ENCODE results near the gene EGFL8.
"Not testable (repeated sequence)": the region's sequence is repeated elsewhere in the genome, so short reads cannot be mapped to it uniquely, and the experiment has no call there.

The EGFL8 gene

GRCh38 chr6:32164295-32164694 is at the start of gene EGFL8:
EGFL8 (plus strand) TSS chr6:32164595; CDS start chr6:32166166, 1,571 bp downstream.
- no peak for DNase-seq (ENCODE audit: low read depth)

GRCh38 chr6:32114796-32115195 is 49.6 kb upstream of the EGFL8 start:
- DNase-seq (ENCODE audit: low read depth) = no peak

- DNase-seq (ENCODE audit: low read depth) = no peak
Observed at GRCh38 chr6:32115623-32116022, 48.8 kb upstream of the EGFL8 start.

GRCh38 chr6:32116674-32117073 is 47.7 kb upstream of the EGFL8 start:
- DNase-seq (ENCODE audit: low read depth) = no peak

- no peak for DNase-seq (ENCODE audit: low read depth)
Observed at GRCh38 chr6:32117461-32117860, 46.9 kb upstream of the EGFL8 start.

GRCh38 chr6:32118782-32119628 is 45.4 kb upstream of the EGFL8 start:
- peak; percentile 86 for DNase-seq (ENCODE audit: low read depth)

GRCh38 chr6:32120573-32121059 is 43.8 kb upstream of the EGFL8 start:
- DNase-seq (ENCODE audit: low read depth) = no peak

GRCh38 chr6:32123681-32124080 is 40.7 kb upstream of the EGFL8 start:
- no peak for DNase-seq (ENCODE audit: low read depth)

- DNase-seq (ENCODE audit: low read depth) = no peak
Observed at GRCh38 chr6:32126880-32127279, 37.5 kb upstream of the EGFL8 start.

- DNase-seq (ENCODE audit: low read depth) = no peak
Observed at GRCh38 chr6:32127409-32127716, 37.0 kb upstream of the EGFL8 start.

- DNase-seq (ENCODE audit: low read depth) = peak; percentile 100
Observed at GRCh38 chr6:32127717-32128592, 36.4 kb upstream of the EGFL8 start, which contains the start of gene ATF6B. ATF6B (minus strand) TSS chr6:32128246; CDS start chr6:32128207, 39 bp downstream.

- DNase-seq (ENCODE audit: low read depth) = no peak
Observed at GRCh38 chr6:32128751-32129296, 35.6 kb upstream of the EGFL8 start.

- DNase-seq (ENCODE audit: low read depth) = no peak
Observed at GRCh38 chr6:32129297-32130088, 34.9 kb upstream of the EGFL8 start.

- no peak for DNase-seq (ENCODE audit: low read depth)
Observed at GRCh38 chr6:32131439-32131948, 32.9 kb upstream of the EGFL8 start.

- DNase-seq (ENCODE audit: low read depth) = no peak
Observed at GRCh38 chr6:32132110-32132509, 32.3 kb upstream of the EGFL8 start.

GRCh38 chr6:32133786-32134185 is 30.6 kb upstream of the EGFL8 start:
- DNase-seq (ENCODE audit: low read depth) = no peak

GRCh38 chr6:32137454-32137853 is 26.9 kb upstream of the EGFL8 start:
- no peak for DNase-seq (ENCODE audit: low read depth)

- DNase-seq (ENCODE audit: low read depth) = no peak
Observed at GRCh38 chr6:32139590-32139989, 24.8 kb upstream of the EGFL8 start.

- DNase-seq (ENCODE audit: low read depth) = no peak
Observed at GRCh38 chr6:32140420-32141046, 23.9 kb upstream of the EGFL8 start.

- DNase-seq (ENCODE audit: low read depth) = not testable (repeated sequence)
Observed at GRCh38 chr6:32144238-32144637, 20.2 kb upstream of the EGFL8 start.

- DNase-seq (ENCODE audit: low read depth) = no peak
Observed at GRCh38 chr6:32146287-32146686, 18.1 kb upstream of the EGFL8 start.

Data from fibroblast of the conjunctiva (primary cell).